Sigmoid colon (tissue), 7 donors: ENCODE data around the gene TOP3A. TPM values are rescaled to one million over a fixed set of nuclear protein-coding genes. Genes with fewer than 3 reads are reported as not detected.

Experiments
- DNase-seq: peaks from one replicate; pipeline ENCODE4 v3.0.0-alpha.2; 2019
- H3K27ac ChIP-seq, 4 donors: fragments of 200-600 bp; sonication (generic); one replicate each; pipeline ENCODE4 v1.5.1; 2016 to 2019; ENCODE audit warnings: mild to moderate bottlenecking in 1 of 4
- H3K27me3 ChIP-seq, 3 donors: fragments of 200-600 bp; sonication (generic); one replicate each; pipeline ENCODE4 v1.5.1; 2019; ENCODE audit warnings: mild to moderate bottlenecking in 1 of 3
- H3K36me3 ChIP-seq, 4 donors: fragments of 200-600 bp; sonication (generic); one replicate each; pipeline ENCODE4 v1.5.1; 2016 to 2019
- H3K4me1 ChIP-seq, 4 donors: fragments of 200-600 bp; sonication (generic); one replicate each; pipeline ENCODE4 v1.5.1; 2017 to 2019
- H3K4me3 ChIP-seq, 4 donors: fragments of 200-600 bp; sonication (generic); one replicate each; pipeline ENCODE4 v1.5.1; 2017 to 2019; ENCODE audit warnings: mild to moderate bottlenecking in 2 of 4, moderate library complexity in 1 of 4
- H3K9me3 ChIP-seq, 4 donors: fragments of 200-600 bp in 3 of 4; sonication (generic) in 3 of 4; one replicate each; pipeline versions ENCODE4 v1.5.1 to v1.6.1; 2013 to 2019
- EP300 ChIP-seq, 4 donors: sonication (generic); formaldehyde crosslinking; IDR thresholded peaks; one replicate each; pipeline ENCODE4 v1.6.1; 2017; ENCODE audit warnings: antibody characterized with exemption in 4 of 4
- POLR2A ChIP-seq, 2 donors: fragments of 450-650 bp; IDR thresholded peaks; one replicate each; pipeline ENCODE4 v1.6.1; 2016; ENCODE audit warnings: antibody characterized with exemption in 2 of 2, mild to moderate bottlenecking in 2 of 2, moderate library complexity in 2 of 2
- POLR2AphosphoS5 ChIP-seq, 4 donors: sonication (generic); formaldehyde crosslinking; IDR thresholded peaks; one replicate each; pipeline ENCODE4 v1.6.1; 2017; ENCODE audit warnings: antibody characterized with exemption in 4 of 4
- WGBS, 2 donors: extraction: QIAGEN DNeasy Blood & Tissue Kit; methylation state at CpG; one replicate each; pipeline ENCODE4 v1.1.7; 2013; 5-methylcytosine and 5-hydroxymethylcytosine counted together
- intact Hi-C: fragments of 100-400 bp; cut with DNase I; formaldehyde crosslinking; loops from one replicate; pipeline ENCODE4 v1.15.1; 2023
- polyA plus RNA-seq, 3 donors: library from polyadenylated mRNA; stranded (reverse); fragments of 200-250 nt; gene quantifications; one replicate each; pipeline ENCODE4 v1.2.3, GENCODE V29; 2013
- total RNA-seq, 4 donors: library from RNA; depleted of rRNA; stranded (reverse); fragments of >200 nt; gene quantifications; one replicate each; pipeline ENCODE4 v1.1.0, GENCODE V29; 2016
- TF ChIP-seq, protein P1 (sequence below), 4 experiments: fragments of 450-650 bp in 3 of 4; fragments of 200-600 bp in 1 of 4; IDR thresholded peaks; one replicate each; pipeline ENCODE4 v1.5.1; 2016 to 2019; ENCODE audit warnings: antibody characterized with exemption in 4 of 4, mild to moderate bottlenecking in 3 of 4, moderate library complexity in 2 of 4
- donor health status: healthy with polysubstance abuse.
- donor health status: Bipolar disorder and iron deficiency.
- donor health status: healthy.

The TOP3A gene
- total and polyA plus RNA-seq, 7 donors, result 5.4 to 42.4 (median 22.1) TPM

DNA sequence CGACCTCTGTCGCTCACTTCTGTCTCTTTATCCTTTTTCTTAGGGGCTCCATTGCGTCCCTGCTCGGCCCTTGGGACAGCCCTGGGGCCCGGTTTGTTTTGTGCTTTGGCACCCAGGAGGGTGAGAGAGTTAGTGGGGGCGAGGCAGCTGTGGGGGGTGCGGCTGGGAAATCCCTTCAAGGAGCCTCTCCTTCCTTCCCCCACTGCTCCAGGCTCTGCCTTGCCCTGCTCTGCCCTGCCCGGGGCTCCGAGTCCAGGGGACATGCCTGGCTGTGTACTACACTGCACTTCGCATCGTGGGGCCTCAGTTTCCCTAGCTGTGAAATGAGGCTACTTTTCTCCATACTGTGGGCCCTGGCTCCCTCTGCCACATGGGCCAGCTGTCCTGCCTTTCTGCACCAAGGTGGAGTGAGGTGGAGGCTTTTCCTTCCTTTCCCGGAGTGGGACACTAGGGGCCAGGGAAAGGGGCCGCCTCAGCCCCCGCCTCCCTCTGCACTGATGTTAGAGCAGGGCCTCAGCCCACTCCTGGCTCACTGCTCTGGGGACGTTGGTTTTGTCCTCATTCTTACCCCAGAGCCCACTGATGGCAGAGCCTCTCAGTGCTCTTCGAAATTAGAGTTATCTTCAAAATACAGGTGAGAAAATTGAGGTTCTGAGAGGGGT, 88.4 kb downstream of the TOP3A start:
- H3K4me3 ChIP-seq, result peak overlapping the region; percentile 42 to 74 (median 68)
- peak overlapping the region in 3 of 4 donors; percentile 68 to 73 (median 70) for H3K27ac ChIP-seq
- 33 to 36% methylated on average over 16 of the region's 16 CpGs for WGBS, 2 donors
- no peaks in the 10 kb centered on the region for H3K9me3 ChIP-seq
- H3K36me3 ChIP-seq, result no peaks in the 10 kb centered on the region
- no peak for DNase-seq
- peaks cover 0 to 26% (median 19%) of the 10 kb centered on the region in 4 donors for H3K4me1 ChIP-seq
- no peak for TF ChIP-seq POLR2AphosphoS5 (IDR thresholded peaks at IDR 0.05)
- no peak for TF ChIP-seq EP300 (IDR thresholded peaks at IDR 0.05)
- TF ChIP-seq, protein P1, sequence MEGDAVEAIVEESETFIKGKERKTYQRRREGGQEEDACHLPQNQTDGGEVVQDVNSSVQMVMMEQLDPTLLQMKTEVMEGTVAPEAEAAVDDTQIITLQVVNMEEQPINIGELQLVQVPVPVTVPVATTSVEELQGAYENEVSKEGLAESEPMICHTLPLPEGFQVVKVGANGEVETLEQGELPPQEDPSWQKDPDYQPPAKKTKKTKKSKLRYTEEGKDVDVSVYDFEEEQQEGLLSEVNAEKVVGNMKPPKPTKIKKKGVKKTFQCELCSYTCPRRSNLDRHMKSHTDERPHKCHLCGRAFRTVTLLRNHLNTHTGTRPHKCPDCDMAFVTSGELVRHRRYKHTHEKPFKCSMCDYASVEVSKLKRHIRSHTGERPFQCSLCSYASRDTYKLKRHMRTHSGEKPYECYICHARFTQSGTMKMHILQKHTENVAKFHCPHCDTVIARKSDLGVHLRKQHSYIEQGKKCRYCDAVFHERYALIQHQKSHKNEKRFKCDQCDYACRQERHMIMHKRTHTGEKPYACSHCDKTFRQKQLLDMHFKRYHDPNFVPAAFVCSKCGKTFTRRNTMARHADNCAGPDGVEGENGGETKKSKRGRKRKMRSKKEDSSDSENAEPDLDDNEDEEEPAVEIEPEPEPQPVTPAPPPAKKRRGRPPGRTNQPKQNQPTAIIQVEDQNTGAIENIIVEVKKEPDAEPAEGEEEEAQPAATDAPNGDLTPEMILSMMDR (IDR thresholded peaks at IDR 0.05), result no peak
- TF ChIP-seq POLR2A (IDR thresholded peaks at IDR 0.05), result no peak
- H3K27me3 ChIP-seq, result no peaks in the 10 kb centered on the region
- intact Hi-C loops, result loop anchor here (5.0 kb wide), 1 partner anchor 91 kb away; the partner anchor contains the start of gene SMCR8

DNA sequence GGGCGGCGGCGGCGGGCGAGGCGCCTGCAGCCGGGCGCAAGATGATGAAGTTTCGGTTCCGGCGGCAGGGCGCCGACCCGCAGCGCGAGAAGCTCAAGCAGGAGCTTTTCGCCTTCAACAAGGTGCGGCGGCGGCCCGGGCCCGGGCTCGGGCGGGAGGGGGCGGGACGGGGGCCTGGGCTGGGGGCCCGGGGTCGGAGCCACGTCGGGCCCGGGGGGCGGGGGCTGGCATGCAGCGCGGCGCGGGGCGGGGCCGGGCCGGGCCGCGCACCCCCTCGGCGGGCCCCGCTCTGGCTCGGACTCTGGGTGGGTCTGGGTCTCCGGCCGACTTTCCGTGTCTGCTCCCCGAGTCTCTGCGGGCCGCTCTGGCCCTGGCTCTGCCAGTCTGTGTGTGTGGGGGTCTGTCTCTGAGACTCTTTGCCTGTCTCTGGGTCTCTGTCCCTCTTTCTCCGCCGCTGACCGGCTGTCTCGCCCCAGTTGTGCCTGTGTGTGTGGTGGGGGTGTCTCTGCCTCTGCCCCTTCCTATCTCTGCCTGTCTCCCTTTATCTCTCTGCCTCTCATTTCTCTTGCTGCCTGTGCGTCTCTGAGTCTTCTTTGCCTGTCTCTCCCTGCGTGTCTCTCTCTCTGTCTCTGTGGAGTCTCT, 89.0 kb downstream of the TOP3A start:
- intact Hi-C loops, result loop anchor here (2.0 to 5.0 kb wide), 3 partner anchors 35 to 92 kb away; partner anchors contain the start of genes ALKBH5, MIEF2 and SMCR8
- Histone ChIP-seq H3K36me3 (no peaks in the 10 kb centered on the region), H3K27me3 (no peaks in the 10 kb centered on the region), H3K4me1 (peaks cover 0 to 26% (median 19%) of the 10 kb centered on the region in 4 donors), H3K9me3 (no peaks in the 10 kb centered on the region), H3K27ac (peak overlapping the region in 3 of 4 donors; percentile 68 to 73 (median 70)), H3K4me3 (peak overlapping the region; percentile 42 to 74 (median 68))
- 1% methylated on average over 57 of the region's 57 CpGs for WGBS, 2 donors
- TF ChIP-seq POLR2AphosphoS5 (IDR thresholded peaks at IDR 0.05) (peak in 1 of 4 donors; percentile 43), EP300 (IDR thresholded peaks at IDR 0.05) (no peak), POLR2A (IDR thresholded peaks at IDR 0.05) (no peak)
- TF ChIP-seq, protein P1 (IDR thresholded peaks at IDR 0.05), result no peak
- DNase-seq, result no peak

DNA sequence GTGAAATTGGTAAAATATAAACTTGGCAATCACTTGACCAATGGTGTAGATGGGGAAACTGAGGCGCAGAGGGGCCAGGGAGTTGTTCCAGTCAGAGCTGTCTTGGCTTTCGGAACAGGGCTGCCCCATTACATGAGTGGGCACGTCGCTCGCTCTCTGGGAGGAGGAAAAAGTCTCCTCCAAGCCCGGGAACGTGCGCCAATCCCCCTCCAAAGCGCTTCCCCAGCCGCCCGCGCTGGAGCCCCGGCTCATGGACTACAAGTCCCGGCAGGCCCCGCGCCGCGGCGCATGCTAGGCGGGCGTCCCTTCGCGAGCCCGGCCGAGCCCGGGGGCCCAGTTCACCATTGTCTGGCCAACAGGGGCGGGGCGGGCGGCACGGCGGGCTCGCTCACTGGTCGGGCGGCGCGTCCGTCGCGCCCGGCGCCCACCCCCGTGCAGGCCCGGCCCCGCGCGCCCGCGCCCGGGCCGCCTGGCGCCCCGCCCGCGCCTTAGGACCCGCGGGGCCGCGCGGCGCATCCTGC, 89.6 kb downstream of the TOP3A start, which contains the start of gene LLGL1:
Gene LLGL1 (plus strand): TSS at position 515 of the 521 bp plus-strand sequence. CDS start 48 bp downstream, outside the sequence.
- peak within 1 kb of the TSS; percentile 42 to 74 (median 68) for H3K4me3 ChIP-seq
- WGBS, 2 donors, result 1% methylated on average over 60 of the region's 60 CpGs
- TF ChIP-seq EP300 (IDR thresholded peaks at IDR 0.05) (no peak), POLR2AphosphoS5 (IDR thresholded peaks at IDR 0.05) (peak in 1 of 4 donors; percentile 2)
- H3K4me1 ChIP-seq, result peaks cover 0 to 26% (median 19%) of the 10 kb centered on the region in 4 donors
- intact Hi-C loops, result loop anchor here (2.0 to 5.0 kb wide), 3 partner anchors 36 to 92 kb away; partner anchors contain the start of genes ALKBH5, MIEF2 and SMCR8
- no peaks in the 10 kb centered on the region for H3K36me3 ChIP-seq
- peak within 1 kb of the TSS; percentile 69 to 73 (median 70) for H3K27ac ChIP-seq
- H3K27me3 ChIP-seq, result no peaks in the 10 kb centered on the region
- H3K9me3 ChIP-seq, result no peaks in the 10 kb centered on the region
- peak; percentile 99 for DNase-seq

DNA sequence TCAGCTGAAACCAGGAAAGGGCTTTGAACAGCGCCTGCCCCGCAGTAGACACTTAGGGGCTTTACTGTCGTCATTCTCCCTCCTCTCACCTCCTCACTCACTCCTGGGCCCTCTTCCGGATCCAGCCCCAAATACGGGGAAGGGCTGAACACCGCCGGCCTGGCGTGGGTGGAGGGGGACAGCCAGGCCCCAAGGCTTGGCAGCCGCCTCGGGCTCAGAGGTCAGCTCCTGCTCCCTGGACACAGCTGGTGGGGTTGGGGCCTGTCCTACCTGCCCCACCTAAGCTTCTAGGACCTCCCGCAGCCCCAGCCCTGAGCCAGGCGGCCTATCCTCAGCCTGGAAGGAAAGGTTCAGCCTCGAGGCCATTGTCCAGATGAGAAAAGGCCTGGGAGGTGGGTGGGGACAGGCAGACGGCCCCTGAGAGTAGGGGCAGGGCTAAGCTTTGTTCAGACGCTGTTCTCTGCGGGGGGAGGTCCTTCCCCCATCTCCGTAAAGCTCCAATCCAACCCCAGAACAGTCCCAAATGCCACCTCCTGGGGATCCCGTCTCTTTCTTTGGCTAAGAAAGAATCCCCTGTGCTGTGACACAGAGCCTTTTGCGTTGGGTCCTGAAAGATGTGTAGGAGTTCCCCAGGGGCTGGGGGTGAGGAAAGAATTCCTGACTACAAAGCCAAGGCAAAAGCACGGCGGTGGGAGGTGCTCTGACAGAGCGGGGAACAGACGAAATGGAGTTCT, 90.2 kb downstream of the TOP3A start:
- intact Hi-C loops, result loop anchor here (2.0 to 5.0 kb wide), 3 partner anchors 36 to 93 kb away; partner anchors contain the start of genes ALKBH5, MIEF2 and SMCR8
- H3K4me1 ChIP-seq, result peaks cover 0 to 26% (median 19%) of the 10 kb centered on the region in 4 donors
- no peak for DNase-seq
- TF ChIP-seq EP300 (IDR thresholded peaks at IDR 0.05) (no peak), POLR2AphosphoS5 (IDR thresholded peaks at IDR 0.05) (no peak), POLR2A (IDR thresholded peaks at IDR 0.05) (no peak)
- TF ChIP-seq, protein P1 (IDR thresholded peaks at IDR 0.05), result no peak
- H3K27ac ChIP-seq, result peak overlapping the region; percentile 54 to 70 (median 63)
- H3K9me3 ChIP-seq, result no peaks in the 10 kb centered on the region
- no peaks in the 10 kb centered on the region for H3K27me3 ChIP-seq
- H3K4me3 ChIP-seq, result peak overlapping the region; percentile 21 to 67 (median 42)
- 57 to 60% methylated on average over 23 of the region's 23 CpGs for WGBS, 2 donors
- no peaks in the 10 kb centered on the region for H3K36me3 ChIP-seq
